MCF 10A (cell line): Measurements from ENCODE around the gene CLEC4F. TPM values are rescaled to one million over a fixed set of nuclear protein-coding genes. Genes with fewer than 3 reads are reported as not detected.
A peak's percentile ranks its signal among the peaks of the same experiment; 100 is the strongest.

Experiments used
- BruUV-seq: library from RNA; stranded (reverse); fragments of 400-500 nt; replicated peaks from 2 replicates; lab custom pipeline; 2021; lab: Mats Ljungman, UMichigan
- CTCF ChIA-PET: fragments of 300-600 bp; sonication (Branson Sonifier 250); formaldehyde crosslinking; extraction: SDS; loops from one replicate; lab custom pipeline; 2021; ENCODE audit warnings: antibody characterized with exemption, inconsistent platforms; lab: Yijun Ruan, JAX
- POLR2A ChIA-PET: fragments of 300-600, 350-650 bp; sonication (Branson Sonifier 250); formaldehyde crosslinking; extraction: SDS; loops from one replicate; lab custom pipeline; 2020; ENCODE audit warnings: antibody characterized with exemption, inconsistent platforms; lab: Yijun Ruan, JAX
- DNase-seq: peaks from one replicate; pipeline ENCODE4 v3.0.0-alpha.2; 2018; ENCODE audit not compliant: unreplicated experiment
- H3K27ac Mint-ChIP-seq: one replicate; pipeline ENCODE4 v1.8.0; 2022; ENCODE audit warnings: mild to moderate bottlenecking, low read depth, mixed read lengths; ENCODE audit not compliant: unreplicated experiment
- H3K27me3 Mint-ChIP-seq: one replicate; pipeline ENCODE4 v1.8.0; 2022; ENCODE audit warnings: mixed read lengths; ENCODE audit not compliant: insufficient read depth, unreplicated experiment
- H3K36me3 Mint-ChIP-seq: one replicate; pipeline ENCODE4 v1.8.0; 2022; ENCODE audit warnings: mild to moderate bottlenecking, moderate library complexity, mixed read lengths; ENCODE audit not compliant: insufficient read depth, unreplicated experiment
- H3K4me1 Mint-ChIP-seq: one replicate; pipeline ENCODE4 v1.8.0; 2022; ENCODE audit warnings: mixed read lengths; ENCODE audit not compliant: insufficient read depth, unreplicated experiment
- H3K4me3 Mint-ChIP-seq: one replicate; pipeline ENCODE4 v1.8.0; 2022; ENCODE audit warnings: mild to moderate bottlenecking, moderate library complexity, mixed read lengths; ENCODE audit not compliant: unreplicated experiment
- H3K9me3 Mint-ChIP-seq: one replicate; pipeline ENCODE4 v1.8.0; 2022; ENCODE audit warnings: mixed read lengths; ENCODE audit not compliant: unreplicated experiment
- intact Hi-C: fragments of 100-400 bp; cut with micrococcal nuclease; formaldehyde crosslinking; loops from 2 replicates; pipeline ENCODE4 v1.14.1; 2022
- total RNA-seq: library from RNA; stranded (reverse); gene quantifications from 2 replicates; pipeline ENCODE4 v1.2.3, GENCODE V29; 2022
- TF ChIP-seq, protein P1 (sequence below): fragments of 200-600 bp; IDR thresholded peaks from one replicate; pipeline ENCODE4 v1.8.0; 2022; ENCODE audit warnings: antibody characterized with exemption, mild to moderate bottlenecking; ENCODE audit not compliant: unreplicated experiment

CLEC4F gene
- total RNA-seq, 1 experiment from 2014 or later: not detected

DNA sequence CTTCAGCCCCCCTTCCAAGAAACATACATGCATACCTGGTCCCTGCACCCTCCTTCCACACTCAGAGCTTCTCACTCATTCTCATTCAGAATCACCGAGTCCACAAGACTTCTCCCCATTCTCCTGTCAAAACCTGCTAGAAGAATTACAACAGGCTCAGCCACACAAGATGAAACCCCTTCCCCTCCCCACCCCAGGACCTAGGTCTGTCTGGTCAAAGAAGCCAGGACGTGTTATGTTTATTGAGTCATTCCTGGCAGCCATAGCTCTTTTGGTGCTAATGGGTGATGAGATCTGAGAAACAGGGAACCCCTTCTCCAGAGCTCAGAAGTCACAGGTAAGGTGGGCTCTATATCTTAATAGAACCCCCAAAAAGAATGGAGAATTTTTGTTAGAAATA is 50.9 kb downstream of the CLEC4F start:
- ChIA-PET POLR2A (interaction anchor here (0.6 kb wide), 1 partner anchor 224 kb away, joined by 4 read pairs; no protein-coding TSS in a partner anchor), CTCF (interaction anchor here (0.6 to 1.4 kb wide), 3 partner anchors 12 to 20 kb away, joined by 3 to 4 read pairs (median 4); no protein-coding TSS in a partner anchor)
- no peak overlapping the region for H3K4me3 Mint-ChIP-seq
- no peaks in the 10 kb centered on the region for H3K4me1 Mint-ChIP-seq
- intact Hi-C loops: no loop called here
- TF ChIP-seq, protein P1, sequence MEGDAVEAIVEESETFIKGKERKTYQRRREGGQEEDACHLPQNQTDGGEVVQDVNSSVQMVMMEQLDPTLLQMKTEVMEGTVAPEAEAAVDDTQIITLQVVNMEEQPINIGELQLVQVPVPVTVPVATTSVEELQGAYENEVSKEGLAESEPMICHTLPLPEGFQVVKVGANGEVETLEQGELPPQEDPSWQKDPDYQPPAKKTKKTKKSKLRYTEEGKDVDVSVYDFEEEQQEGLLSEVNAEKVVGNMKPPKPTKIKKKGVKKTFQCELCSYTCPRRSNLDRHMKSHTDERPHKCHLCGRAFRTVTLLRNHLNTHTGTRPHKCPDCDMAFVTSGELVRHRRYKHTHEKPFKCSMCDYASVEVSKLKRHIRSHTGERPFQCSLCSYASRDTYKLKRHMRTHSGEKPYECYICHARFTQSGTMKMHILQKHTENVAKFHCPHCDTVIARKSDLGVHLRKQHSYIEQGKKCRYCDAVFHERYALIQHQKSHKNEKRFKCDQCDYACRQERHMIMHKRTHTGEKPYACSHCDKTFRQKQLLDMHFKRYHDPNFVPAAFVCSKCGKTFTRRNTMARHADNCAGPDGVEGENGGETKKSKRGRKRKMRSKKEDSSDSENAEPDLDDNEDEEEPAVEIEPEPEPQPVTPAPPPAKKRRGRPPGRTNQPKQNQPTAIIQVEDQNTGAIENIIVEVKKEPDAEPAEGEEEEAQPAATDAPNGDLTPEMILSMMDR: no peak
- H3K36me3 Mint-ChIP-seq: no peaks in the 10 kb centered on the region
- H3K9me3 Mint-ChIP-seq: peaks cover 7% of the 10 kb centered on the region
- BruUV-seq: no TSS peak
- DNase-seq: no peak
- H3K27me3 Mint-ChIP-seq: peaks cover 65% of the 10 kb centered on the region
- H3K27ac Mint-ChIP-seq: no peak overlapping the region

DNA sequence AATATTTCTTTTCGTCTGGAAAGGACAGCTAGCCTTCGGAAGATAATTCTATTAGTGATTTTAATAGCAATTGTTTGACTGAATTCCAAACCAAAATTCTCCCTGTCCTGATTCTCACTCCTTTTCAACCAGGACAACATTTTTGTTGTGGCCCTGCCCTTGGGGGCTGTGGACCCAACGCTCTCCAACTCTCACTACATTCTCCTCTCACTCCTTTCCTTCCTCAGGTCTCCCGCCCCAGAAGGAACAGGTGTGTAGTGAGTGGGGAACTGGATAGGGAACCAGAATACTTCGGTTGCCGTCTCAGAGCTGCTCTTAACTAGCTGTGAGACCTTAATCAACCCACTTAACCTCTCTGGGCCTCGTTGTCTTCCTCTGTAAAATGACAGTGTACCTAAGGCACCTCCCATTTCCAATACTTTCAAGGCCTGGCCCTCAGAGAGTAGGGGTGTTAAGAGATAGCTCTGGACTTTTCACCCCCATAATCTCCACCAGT is 51.8 kb downstream of the CLEC4F start:
- no peak for DNase-seq
- peaks cover 62% of the 10 kb centered on the region for H3K27me3 Mint-ChIP-seq

DNA sequence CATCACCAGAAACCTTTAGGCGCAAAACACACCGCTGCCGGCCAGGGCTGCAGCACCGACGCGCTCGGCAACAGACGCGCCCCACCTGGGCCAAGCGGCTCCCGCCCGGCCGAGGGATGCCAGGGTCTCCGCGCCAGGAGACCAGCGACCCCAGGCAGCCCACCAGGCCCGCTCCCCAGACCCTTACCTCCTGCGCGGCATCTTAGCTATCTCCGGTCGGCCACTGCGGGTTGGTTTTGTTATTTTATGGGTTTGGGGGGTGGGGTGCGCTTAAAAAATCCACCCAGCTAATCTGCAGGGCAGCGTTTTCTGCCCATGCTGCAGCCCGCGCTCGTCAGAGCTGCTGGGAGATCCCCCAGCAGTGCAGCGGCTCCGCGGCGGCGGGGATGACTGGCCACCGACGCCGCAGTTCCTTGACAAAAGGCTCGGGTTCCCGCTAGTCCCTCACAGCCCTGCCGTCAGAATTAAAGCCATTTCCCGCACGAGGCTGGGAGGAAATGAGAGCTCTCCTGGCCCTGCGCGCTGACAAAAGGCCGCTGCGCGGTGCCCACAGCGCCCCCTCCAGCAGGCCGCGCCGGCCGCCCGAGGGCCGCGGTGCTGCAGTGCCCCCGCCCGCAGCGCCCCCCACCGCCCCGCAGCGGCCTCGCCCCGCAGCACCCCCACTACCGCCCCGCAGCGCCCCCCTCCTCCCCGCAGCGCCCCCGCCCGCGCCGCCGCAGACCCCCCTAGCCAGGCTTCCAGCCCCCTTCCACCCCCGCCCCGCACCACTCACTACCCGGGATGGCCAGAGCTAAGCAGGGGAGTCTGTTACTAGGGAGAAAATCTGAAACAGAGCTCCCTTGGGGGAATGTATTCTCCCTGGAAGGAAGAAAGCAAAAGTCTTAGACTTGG is 52.5 kb downstream of the CLEC4F start, which contains the start of gene ADD2:
Gene ADD2 (minus strand): TSS at position 502 of the 891 bp plus-strand sequence. CDS start 61,792 bp downstream, outside the sequence.
- no TSS peak for BruUV-seq
- TF ChIP-seq, protein P1: no peak
- POLR2A ChIA-PET: no interaction called here
- Mint-ChIP-seq H3K27ac (no peak within 1 kb of the TSS), H3K9me3 (no peaks in the 10 kb centered on the region), H3K4me1 (no peaks in the 10 kb centered on the region), H3K36me3 (no peaks in the 10 kb centered on the region), H3K4me3 (peak within 1 kb of the TSS; percentile 52), H3K27me3 (peaks cover 55% of the 10 kb centered on the region)
- CTCF ChIA-PET: interaction anchor here (0.6 to 1.4 kb wide), 5 partner anchors 9 to 1712 kb away, joined by 3 to 4 read pairs (median 3); no protein-coding TSS in a partner anchor
- intact Hi-C loops: no loop called here
- peak; percentile 33 for DNase-seq

More for the DNA sequence above, 51.8 kb downstream of the CLEC4F start:
- Mint-ChIP-seq H3K27ac (no peak overlapping the region), H3K4me3 (no peak overlapping the region), H3K36me3 (no peaks in the 10 kb centered on the region), H3K9me3 (peaks cover 4% of the 10 kb centered on the region), H3K4me1 (no peaks in the 10 kb centered on the region)
- no TSS peak for BruUV-seq
- ChIA-PET POLR2A (no interaction called here), CTCF (interaction anchor here (1.1 to 1.4 kb wide), 3 partner anchors 13 to 44 kb away, joined by 3 to 4 read pairs (median 3); no protein-coding TSS in a partner anchor)
- TF ChIP-seq, protein P1: no peak
- intact Hi-C loops: no loop called here
